SH-SY5Y (cell line): ENCODE data around the gene RETSAT.

ENCODE experiments used
- GATA2 ChIP-seq: IDR thresholded peaks from 2 replicates; pipeline ENCODE4 v1.6.1; 2011; ENCODE audit warnings: mild to moderate bottlenecking, low read depth, low read length
- GATA3 ChIP-seq: IDR thresholded peaks from 2 replicates; pipeline ENCODE4 v1.6.1; 2011; ENCODE audit warnings: low read depth, mild to moderate bottlenecking, low read length, moderate library complexity

Gene RETSAT

GRCh38 chr2:85308201-85308600 lies 46.1 kb downstream of the RETSAT start:
- TF ChIP-seq GATA2 (no peak), GATA3 (no peak)

- TF ChIP-seq GATA2 (no peak), GATA3 (no peak)
Measured at GRCh38 chr2:85307527-85307897, 46.8 kb downstream of the RETSAT start.

DNA sequence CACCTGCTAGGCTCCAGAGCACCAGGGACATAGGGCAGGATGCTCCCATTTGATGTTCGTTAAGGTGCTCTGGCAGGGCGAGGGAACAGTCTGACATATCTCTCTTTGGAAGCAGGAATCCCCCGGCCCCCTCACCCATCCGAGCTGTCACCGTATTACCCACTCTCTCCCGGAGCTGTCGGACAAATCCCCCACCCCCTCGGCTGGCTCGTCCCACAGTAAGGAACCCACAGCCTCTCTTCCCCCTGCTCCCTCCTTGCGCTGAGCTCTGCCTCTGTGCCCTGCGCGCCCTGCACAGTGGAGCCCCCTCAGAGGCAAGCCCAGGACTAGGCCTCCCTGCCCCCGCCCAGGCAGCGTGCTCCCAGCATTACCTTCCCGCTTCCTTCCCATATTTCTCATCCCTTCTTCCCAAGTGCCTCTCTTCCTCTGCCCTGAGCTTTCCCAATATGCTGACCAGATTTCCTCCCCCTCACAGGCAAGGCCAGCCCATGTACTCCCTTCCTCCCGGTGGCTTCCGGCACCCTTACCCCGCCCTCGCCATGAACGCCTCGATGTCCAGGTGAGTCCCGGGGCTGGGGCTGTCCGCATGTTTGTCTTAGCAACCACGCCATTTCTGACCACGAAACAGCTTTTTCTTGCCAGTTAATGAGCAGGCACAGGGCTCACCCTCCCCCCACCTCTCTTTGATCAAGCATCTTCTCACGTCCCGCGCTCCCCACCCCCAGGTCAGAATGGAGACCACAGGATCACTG lies 50.4 kb downstream of the RETSAT start:
- TF ChIP-seq GATA2 (no peak), GATA3 (no peak)

DNA sequence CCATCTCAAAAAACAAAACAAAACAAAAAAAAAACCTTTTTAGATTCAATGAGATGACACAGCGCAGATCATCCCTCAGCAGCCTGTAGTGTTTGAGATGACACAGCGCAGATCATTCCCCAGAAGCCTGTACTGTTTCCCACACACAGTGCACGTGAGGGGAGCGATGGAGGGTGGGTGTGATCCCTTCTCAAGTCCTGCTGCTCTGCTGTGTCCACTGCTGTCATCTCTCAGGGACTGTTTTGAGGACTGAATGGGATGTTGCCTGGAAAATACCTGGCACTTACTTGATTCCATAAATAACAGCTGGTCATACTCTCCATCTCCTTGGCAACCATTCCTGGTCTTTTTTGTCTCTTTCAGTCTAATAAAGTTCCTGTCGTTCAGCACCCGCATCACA lies 52.2 kb downstream of the RETSAT start:
- TF ChIP-seq GATA2 (no peak), GATA3 (no peak)
